RWPE1 (cell line): ENCODE results near the gene RIPOR1.

Source experiments
- CTCF ChIA-PET: fragments of 350-600 bp; sonication (Branson Sonifier 250); formaldehyde crosslinking; extraction: SDS; loops from one replicate; lab custom pipeline; 2021; lab: Yijun Ruan, JAX
- POLR2A ChIA-PET: fragments of 400-600 bp; formaldehyde crosslinking; extraction: SDS; loops from one replicate; lab custom pipeline; 2020; ENCODE audit warnings: antibody characterized with exemption; ENCODE audit not compliant: low non-redundant PET; lab: Yijun Ruan, JAX
- DNase-seq: peaks from one replicate; pipeline ENCODE4 v3.0.0; 2012; ENCODE audit warnings: low spot score
- H3K27ac ChIP-seq: fragments of 450-650 bp; 2 replicates; pipeline ENCODE4 v1.5.1; 2017
- CTCF ChIP-seq: fragments of 450-650 bp; conservative IDR thresholded peaks from 2 replicates; pipeline ENCODE4 v1.5.1; 2017; ENCODE audit warnings: low read depth, mild to moderate bottlenecking

RIPOR1 gene

GRCh38 chr16:67528222-67528869, at the start of gene RIPOR1:
Gene RIPOR1 (plus strand): TSS chr16:67528829. CDS start chr16:67538447, 9,618 bp downstream.
- POLR2A ChIA-PET: no interaction called here
- no peak for DNase-seq
- peak within 1 kb of the TSS; percentile 84 for H3K27ac ChIP-seq

DNA sequence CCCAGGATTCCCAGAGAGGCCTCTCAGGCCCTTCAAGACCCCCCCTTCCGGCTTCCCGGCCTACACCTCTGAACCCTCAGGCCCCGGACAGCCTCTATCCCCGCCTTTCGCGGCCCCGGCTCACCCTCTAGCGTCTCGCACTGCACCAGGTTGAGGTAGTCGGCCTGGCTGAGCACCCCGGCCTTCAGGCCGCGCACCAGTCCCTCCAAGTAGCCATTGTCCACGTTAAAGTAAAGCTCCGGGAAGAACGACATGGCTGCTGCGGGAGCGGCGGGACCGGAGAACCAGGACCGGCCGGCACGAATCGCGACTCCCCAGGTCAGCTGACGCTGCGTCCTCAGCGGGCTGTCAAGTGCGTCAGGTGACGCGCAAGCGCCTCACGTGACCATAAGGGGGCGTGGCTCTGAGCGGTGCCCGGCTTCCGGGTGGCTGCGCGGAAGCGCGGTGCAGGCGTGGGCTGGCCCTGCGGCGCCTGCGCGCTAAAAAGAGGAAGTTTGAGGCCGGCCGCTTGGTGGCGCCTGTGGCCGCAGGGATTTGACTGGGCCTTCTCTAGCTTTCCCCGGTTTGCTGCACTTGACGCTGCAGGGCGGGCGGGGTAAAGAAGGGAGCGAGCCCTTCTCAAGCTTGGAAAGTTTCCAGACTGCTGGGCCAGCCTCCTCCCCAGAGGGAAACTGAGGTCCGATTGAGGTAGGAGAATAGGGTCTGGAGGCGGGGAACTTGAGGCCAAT, 47.6 kb upstream of the RIPOR1 start, which contains the start of gene ATP6V0D1:
TSS of gene ATP6V0D1 (minus strand) at position 325 of the 728 bp plus-strand sequence. CDS start at position 254, 71 bp downstream.
- DNase-seq: peak; percentile 97
- POLR2A ChIA-PET: interaction anchor here (0.6 to 1.2 kb wide), 2 partner anchors 12 to 214 kb away, joined by 3 to 4 read pairs; no protein-coding TSS in a partner anchor
- peak; percentile 90 for TF ChIP-seq CTCF
- CTCF ChIA-PET: interaction anchor here (0.5 to 2.1 kb wide), 18 partner anchors 12 to 770 kb away, joined by 3 to 13 read pairs (median 3); no protein-coding TSS in a partner anchor
- H3K27ac ChIP-seq: peak within 1 kb of the TSS; percentile 83

More at GRCh38 chr16:67528222-67528869, at the start of gene RIPOR1:
- CTCF ChIA-PET: interaction anchor here (0.9 to 2.1 kb wide), 2 partner anchors 7 to 97 kb away, joined by 3 to 8 read pairs; no protein-coding TSS in a partner anchor
- no peak for TF ChIP-seq CTCF

GRCh38 chr16:67481561-67482232, 46.9 kb upstream of the RIPOR1 start:
- TF ChIP-seq CTCF: 0 out of 2 replicates have a peak, but pooled peaks have one; percentile 16
- ChIA-PET POLR2A (no interaction called here), CTCF (interaction anchor here (0.6 to 2.1 kb wide), 10 partner anchors 12 to 769 kb away, joined by 3 to 13 read pairs (median 4); no protein-coding TSS in a partner anchor)
- DNase-seq: no peak
- peak overlapping the region; percentile 83 for H3K27ac ChIP-seq

DNA sequence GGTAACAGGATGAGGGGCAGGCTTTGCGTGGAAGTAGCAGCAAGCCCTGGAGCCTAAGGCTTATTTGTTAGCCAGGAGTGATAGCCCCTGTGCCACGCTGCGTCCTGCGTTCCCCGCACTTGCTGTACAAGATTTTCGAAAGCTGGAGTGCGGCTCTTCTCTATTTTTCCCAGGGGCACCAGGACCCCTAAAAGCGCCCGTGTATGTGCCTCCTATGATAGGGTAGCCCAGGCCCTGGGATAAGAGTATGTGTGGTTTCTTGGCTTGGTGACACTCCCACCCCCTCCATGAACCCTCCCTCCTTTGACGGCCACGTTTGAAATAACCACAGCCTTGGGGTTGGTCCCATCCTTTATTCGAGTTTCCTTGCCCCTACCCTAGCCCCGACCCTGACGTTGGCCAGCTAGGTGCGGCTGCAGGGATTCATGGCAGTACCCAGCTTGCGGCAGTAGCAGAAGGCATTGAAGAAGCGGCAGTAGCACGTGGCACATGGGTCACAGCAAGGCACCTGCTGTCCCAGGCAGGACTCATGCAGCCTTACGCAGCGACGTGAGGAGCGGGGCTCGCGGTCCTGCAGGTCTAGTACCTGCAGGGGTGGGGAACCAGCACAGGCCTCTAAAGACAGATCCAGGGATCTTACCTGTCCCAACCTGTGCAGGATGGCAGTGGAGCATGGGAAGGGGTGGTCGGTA, 46.2 kb upstream of the RIPOR1 start:
- POLR2A ChIA-PET: no interaction called here
- no peak for TF ChIP-seq CTCF
- H3K27ac ChIP-seq: peak overlapping the region; percentile 83
- CTCF ChIA-PET: interaction anchor here (0.5 to 2.1 kb wide), 3 partner anchors 11 to 41 kb away, joined by 3 to 13 read pairs (median 3); no protein-coding TSS in a partner anchor
- DNase-seq: no peak

DNA sequence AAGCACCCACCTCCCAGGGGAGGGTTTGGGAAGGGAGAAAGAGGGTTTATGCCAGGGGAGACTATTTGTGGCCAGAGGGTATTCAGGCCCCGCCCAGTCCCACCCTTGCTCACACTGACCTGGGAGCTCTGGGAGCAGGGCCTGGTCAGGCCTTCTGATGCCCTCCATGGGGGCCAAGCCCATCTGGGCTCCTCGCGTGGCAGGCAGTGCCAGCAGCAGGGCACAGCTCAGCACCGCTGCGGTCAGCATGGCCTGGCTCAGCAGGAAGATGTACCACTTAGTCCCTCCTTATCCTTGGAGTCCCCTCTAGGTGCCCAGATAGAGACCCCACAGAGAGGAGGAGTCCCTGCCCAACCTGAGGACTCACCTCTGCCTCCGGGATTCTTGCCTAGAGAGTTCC, 45.5 kb upstream of the RIPOR1 start, which contains the start of gene AGRP:
TSS of gene AGRP (minus strand) at position 398 of the 400 bp plus-strand sequence. CDS start at position 249, 149 bp downstream.
- H3K27ac ChIP-seq: peak within 1 kb of the TSS; percentile 83
- no peak for TF ChIP-seq CTCF
- ChIA-PET CTCF (interaction anchor here (0.5 kb wide), 1 partner anchor 42 kb away, joined by 3 read pairs; no protein-coding TSS in a partner anchor), POLR2A (no interaction called here)
- no peak for DNase-seq
